HG03520 (cell line): ENCODE results near the gene EIF4G1.
A peak's percentile ranks its signal among the peaks of the same experiment; 100 is the strongest.

Experiments
- ATAC-seq: cut with Tn5 transposase; IDR thresholded peaks from one replicate; pipeline ENCODE4 v1.9.1; 2021; ENCODE audit warnings: mild to moderate bottlenecking, moderate library complexity; ENCODE audit not compliant: unreplicated experiment

The EIF4G1 gene

DNA sequence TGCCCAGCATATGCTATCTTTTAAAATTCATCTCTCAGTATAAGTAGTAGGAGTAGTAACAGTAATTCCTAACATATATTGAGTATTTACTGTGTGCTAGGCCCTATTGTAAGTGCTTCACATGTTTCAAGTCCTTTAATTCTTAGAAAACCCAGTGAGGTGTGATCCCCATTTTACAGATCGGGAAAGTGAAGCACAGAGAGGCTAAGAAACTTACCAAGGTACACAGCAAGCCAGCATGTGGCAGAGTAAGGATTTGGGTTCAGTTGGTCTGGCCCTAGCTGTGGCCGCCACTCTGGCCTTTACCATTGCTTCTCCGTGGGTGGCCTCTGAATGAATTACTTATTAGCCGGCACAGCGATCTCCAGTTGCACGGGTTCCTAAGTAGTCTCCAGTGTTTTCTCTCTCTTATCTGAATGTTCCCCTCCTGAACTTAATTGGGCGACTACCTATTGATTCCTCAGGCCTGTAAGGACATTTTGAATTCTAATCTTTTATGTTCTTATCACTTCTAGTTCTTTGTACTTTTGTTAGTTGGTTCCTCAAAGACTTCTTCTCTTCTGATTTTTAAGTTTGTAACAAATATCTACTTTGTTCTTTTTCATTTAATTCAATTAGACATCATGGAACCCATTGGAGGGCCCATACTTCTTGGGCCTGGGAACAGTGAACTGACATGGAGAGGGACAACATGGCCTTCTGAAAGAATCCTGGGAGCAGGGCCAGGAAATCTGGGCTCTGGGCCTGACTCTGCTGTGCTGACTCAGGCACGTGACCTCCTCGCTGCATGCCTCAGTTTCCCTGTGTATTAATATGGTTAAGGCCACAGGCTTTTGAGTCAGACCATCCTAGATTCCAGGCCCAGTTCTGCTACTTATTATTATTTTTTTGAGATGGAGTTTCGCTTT, 35.4 kb downstream of the EIF4G1 start:
- ATAC-seq = no peak

DNA sequence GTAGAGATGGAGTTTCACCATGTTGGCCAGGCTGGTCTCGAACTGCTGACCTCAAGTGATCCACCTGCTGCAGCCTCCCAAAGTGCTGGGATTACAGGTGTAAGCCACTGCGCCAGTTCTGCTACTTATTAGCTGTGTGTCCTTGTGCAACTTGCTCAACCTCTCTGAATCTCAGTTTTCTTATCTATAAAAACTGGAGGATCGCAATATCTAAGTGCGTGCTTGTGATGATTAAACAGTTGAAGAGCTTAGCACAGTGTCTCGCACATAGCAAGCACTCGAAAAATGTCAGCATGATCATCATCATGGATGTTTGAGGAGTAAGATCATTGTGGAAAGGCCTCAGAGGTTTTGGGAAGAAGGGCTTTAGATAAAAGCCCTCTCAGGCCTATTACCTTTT, 36.2 kb downstream of the EIF4G1 start:
- no peak for ATAC-seq

DNA sequence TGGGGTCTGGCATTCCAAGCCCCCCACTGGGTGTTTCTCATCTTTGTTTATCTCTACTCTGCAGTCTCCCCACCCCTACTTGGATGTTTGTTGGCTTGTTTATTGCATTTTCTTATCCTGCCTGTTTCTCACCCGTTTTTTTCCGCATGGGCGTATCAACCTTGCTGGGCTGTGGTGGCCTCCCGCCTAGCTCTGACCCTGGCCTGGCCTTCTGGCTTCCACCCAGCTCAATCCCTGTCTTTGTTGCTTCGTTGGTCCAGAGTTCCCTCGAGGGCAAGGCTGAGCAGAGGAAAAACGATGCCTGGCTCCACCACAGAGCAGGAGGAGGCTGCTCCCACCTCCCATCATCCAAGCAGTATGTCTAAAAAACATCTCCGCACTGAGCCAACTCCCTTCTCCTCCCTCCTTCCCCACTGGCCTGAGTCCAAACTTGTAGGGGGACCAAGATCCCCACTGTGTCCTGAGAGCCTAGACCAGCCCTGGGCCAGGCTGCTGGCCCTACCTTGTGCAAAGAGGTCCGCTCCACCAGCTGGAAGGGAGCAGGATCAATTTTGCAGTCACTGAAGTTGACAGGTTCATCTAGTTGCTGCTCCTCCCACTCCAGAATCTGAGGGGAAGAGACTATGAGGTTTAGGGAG, 37.2 kb downstream of the EIF4G1 start:
- ATAC-seq = no peak

DNA sequence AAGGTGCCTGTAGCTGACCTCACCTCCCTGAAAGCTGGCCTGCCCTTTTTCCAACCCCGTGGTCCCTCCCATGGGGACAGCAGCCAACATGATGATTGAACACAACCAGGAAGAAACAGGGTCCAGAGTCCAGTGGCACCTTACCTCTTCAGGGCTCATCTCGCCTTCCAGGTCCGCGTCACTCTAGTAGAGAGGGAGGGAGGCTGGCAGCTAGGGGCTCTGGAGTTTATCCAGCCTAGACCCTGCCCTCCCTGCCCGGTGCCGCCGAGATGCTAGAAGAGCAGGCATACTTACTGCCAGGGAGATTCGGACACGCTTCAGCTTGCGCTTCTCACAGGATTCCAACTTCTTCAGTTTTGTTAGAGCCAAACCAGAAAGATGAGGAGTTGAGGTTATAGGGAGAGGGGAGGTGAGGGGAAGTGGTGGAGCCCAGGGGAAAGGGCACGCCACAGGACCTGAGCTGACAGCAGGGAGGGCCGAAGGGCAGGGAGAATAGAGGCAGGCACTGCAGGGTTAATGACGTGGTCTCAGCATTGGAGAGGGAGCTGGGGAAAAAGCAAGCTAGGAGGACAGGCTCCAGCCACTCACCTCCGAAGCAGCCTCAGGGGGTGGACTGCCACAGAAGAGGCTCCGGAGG, 37.9 kb downstream of the EIF4G1 start:
- ATAC-seq = no peak

DNA sequence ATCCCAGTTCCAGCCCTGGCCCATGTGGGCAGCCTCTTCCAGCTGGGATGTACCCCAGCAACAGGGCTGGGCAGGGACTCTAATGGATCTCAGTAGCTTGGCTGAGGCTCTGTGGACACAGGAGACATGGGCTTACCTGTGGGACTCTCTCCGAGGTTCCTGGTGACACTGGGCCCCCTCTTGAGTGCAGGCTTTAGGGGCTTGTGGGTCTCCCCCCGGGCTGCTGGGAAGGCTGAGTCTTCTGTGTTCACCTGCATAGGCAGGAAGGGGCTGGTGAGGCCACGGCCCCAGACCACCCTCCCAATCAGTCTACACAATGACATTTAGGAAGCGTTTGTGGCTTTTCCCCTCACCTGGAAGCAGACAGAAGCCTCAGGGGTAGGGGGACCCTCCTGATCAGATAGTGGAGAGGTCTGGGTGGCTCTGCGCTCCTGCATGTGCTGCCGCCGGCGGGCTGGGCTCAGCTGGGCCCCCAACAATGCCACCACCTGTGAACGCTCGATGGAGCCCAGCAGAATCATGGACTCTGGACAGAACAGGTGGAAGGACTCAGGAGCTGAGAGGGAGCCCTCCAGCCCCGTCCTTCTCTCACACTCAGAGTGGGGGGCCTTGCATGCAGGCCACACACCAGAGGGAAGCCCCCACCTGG, 38.6 kb downstream of the EIF4G1 start:
- no peak for ATAC-seq

DNA sequence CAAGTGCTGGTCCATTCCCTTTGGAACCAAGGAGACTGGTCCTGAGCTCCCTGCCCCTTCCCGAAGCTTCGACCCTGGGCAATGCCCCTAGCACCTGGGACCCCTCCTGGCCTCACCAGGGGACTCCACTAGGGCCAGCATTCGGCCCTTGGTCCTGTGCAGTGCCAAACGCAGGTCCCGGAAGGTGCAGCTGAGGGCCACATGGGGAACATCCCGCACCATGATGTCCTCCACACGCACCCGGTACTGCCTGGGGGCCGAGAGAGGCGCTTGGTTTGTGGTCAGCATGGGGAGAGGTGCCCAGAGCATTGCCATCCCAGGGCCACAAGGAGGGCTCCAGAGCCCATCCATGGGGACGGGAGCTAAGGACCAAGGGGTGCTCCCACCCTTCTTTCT, 39.1 kb downstream of the EIF4G1 start:
- no peak for ATAC-seq

DNA sequence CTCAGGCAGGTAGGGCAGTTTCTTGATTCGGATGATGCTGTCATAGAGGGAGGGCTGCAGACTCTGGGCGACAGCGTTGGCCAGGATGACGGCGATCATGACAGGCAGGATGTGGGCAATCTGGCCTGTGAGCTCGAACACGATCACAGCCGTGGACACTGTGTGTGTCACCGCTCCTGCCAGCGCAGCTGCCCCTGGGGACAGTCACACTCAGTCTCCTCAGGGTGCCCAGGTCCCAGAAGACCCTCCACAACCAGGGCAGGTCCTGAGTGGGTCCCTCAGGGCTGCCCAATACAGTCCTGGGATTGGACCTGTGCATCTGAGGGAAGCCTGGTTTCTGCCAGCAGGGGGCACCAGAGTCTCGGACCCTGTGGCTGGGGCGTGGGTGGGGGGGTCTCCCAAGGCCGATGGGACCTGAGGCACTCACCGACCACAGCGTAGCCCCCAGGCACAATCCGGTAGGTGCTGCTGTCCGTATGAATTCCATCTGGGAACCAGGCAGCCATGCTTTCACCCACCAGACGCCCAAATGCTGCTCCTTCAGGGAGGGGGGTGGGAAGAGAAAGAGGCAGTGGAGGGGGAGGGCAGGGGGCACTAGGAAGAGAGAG, 39.8 kb downstream of the EIF4G1 start:
- no peak for ATAC-seq

DNA sequence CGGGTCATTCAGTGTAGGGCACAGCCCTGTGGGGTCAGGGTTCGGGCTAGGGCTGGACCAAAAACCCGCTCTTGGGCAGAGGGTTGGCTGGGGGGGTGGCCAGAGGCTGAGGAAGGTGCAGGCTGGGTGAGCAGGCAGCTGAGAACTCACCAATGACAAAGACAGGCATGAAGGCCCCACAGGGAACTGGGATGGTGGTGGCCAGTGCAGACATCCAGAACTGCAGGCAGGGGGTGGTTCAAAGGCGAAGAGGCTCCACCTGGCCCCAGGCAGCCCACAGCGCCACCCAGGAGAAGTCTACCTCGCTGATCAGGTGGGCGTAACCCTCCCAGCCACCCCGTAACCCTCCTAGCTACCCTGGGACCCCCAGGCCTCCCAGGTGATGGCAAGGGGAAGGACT, 40.3 kb downstream of the EIF4G1 start:
- no peak for ATAC-seq

DNA sequence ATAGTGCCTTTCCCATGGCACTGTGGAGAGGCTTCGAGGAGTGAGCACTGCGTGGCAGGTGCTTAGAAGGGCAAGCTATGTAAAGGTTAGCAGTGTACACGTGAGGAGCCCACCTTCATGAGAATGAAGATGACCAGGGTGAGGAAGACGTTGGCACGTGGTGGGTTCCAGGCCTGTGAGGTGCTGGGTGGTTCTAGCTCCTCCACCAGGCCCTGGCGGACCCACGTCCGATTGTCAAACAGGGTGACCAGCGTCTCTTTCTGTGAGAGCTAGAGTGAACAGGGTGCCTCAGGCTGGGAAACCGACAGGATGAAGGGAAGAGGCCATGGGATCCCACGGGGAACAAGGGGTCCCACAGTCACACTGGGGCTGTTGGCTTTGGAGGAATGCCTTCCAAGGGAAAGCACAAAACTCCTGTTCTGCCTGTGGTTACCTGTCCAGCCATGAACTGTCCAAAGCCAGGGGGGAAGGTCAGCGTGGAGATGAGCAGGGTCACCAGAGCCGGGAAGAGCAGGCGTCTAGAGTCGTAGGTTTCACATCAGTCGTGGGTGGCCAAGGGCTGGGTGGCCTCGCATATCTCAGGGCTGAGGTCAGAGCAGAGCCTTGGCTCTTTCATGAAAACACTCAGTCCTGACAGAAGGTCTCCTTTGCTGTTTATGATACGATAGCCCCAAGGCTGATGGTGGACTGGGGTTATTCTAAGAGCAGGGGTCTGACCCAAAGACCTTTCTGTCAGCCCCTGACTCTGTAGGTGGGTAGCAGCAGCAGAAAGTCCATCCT, 41.0 kb downstream of the EIF4G1 start:
- no peak for ATAC-seq

DNA sequence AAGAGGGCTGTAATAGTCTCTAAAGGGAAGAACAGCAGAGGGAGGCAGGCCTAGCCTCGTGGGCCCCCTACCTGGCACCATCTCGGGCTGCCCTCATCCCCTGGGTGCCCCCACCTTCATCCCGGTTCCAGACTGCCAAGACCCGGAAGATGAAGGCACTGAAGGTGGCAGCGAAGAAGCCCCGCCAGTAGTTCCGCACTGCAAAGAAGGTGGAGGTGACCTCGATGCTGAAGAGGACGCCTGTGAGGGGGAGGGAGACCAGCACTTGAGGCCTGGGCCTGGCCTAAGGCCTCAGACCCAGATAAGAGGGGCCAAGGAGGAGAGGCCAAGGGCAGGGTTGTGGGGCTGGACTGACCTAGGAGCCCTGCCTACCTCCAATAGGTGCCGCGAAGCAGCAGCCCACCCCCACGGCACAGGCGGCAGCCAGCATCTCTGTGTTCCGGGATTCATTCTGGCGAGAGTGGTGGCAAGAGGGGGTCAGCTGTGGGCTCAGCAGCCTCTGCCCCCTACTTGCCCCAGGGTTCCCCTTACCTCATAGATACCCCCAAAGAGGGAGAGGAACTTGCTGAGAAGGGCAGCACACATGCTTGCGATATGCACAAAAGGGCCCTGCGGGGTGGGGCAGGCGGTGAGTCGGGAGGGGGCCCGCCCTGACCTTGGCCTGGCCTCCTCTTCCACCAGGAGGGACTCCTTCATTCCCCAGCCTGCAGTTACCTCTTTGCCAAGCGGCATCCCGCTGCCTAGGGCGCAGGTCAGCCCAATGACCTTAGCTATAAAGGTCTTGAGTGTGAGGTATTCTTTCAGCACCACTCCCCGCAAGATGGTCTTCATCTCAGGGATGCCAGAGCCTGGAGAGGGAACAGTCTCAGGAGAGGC, 43.1 kb downstream of the EIF4G1 start:
- ATAC-seq = no peak

DNA sequence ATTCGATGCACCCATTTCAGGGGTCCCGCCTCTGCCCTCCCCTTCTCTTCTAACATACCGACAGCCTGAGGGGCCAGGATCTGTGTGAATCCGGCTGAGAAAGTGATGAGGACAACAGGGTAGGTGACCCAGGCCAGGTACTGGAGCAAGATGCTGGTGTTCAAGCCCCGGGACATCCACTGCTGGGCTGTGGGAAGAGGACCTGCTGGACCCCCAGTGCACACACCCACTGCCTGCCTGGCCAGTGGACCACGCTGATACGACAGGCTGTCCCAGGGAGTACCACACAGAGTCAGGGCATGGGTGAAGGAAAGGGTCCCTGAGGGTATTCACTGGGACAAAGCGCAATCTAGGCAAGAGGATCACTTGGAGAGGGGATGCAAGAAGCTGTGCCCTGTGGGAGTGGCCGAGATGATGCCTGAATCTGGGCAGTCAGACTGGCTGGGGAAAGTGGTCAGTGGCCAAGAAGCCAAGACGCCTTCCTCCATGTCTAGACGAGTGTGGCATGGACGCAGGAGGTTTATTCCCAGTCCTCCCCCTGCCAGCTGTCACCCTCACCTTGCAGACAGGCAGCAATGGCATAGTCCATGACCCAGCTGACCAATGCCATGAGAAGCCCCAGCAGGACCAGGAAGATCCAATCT, 43.8 kb downstream of the EIF4G1 start:
- no peak for ATAC-seq

DNA sequence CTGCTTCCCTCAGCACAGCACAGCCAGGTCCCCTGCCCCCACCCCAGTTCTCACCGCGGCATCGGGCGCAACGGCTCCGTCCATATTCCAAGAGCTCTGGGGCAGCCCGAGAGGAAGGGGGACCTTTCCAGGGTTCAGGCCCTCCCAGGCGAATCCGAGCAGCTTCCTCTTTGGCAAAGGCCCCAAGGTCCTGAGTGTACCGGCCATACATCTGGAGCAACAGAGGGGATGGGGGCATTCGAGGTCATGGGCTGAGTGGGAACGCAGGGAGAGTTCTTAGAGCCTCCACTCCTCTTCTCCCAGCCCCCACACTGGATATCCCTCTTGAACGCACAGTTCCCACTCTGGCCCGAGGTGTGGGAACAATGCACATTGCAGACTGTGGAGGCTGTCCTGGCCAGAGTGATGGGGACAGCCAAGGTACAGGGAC, 44.5 kb downstream of the EIF4G1 start:
- ATAC-seq = no peak

DNA sequence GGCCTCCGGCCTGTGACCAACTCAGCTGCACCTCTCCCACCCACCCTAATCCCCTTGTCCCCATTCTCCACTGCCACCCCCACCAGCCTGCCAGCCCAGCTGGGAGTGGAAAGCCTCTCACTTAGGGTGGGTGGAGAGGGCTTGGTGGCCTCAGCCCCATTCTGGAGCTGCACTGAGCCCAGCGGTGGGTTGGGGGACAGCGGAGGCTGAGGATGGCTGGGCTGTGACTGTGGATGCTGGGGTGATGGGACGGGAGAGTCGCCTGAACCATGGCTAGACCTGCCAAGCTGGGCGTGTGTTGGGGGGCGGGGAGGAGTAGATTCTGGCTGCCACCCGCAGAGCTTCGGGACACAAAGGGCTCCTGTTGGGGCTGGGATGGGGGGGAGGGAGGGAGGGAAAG, 45.2 kb downstream of the EIF4G1 start:
- ATAC-seq = no peak

DNA sequence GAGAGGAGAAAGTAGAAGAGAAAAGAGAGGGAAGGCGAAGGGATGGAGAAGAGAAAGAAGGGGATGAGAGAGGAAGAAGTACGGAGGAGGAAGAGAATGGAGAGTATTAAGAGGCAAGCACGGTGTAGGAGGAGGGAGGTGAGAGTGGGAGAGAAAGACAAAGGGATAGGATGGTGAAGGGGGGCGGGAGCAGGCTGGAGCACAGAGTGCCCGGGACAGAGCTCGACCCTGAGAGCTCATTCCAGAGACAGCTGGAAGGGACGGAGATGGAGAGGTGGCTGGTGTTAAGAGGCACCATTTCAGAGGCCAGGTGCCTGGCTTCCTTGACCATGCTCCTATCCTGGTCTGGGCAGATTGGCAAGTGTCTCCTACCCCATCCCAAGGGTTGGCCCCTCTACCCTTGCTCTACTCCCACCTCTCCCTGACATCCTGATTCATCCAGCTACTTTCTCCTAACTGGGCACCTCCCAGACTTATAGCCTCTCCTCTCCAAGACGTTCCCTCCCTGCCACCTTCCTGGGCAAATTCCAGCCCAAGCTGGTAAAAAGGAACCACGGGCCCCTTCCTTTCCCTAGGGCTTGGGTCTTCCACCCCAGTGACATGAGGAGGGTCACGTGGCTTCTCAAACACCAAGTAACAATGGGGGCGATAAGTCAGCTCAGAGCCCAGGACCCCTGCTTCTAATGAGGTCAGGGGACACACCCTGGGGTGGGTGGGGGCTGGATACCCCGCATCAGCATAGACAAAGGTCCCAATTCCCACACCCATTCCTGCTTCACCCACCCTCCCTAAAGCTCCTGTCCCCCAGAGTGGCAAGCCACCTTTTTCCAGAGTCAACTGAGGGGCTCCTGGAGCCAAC, 45.9 kb downstream of the EIF4G1 start:
- ATAC-seq = no peak

DNA sequence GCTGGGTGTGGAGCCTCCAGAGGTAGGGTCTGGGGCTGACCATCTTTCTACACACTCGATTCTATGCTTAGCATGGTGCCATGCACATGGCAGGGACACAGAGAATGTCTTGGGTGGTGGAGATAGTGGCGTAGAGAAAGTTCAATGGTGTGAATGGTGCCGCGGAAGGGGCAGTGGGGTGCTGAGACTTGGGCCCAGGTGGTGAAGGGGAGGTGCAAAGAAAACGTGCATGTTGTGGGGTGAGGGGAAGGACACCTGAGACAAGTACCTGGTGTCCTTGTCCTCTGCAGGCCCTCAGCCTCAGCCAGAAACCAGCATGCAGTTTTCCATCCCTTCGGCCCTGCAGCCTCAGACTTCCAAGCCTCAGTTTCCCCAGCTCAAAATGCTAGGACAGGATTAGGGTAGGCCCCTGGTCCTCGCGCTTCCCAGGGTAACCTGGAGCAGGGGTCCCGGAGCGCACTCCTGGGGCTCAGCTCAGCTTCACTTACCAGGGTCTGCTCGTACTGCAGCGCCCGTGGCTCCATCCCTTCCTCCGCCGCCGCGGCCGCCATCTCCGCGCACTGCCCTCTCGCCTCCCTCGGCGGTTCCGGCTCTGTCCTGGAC, 46.6 kb downstream of the EIF4G1 start:
- ATAC-seq = peak; percentile 1

DNA sequence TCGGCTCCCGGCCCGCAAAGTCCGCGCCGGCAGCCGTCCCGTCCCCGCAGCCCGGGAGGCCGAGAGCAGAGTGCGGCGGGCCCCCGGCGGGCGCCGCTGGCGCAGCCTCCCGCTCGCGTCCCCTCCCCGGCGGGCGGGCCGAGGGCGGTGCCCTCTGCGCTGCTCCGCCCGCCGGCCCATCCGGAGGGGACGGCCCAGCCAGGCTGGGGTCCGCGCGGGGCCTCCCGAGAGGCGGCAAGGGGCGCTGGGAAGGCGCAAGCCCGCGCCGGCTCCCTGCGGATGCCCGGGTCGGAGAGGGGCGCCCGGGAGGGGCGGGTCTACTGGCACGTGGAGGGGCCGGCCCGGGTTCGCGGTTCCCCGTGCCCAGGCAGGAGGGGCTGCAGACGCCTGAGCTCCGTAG, 47.1 kb downstream of the EIF4G1 start, which contains the start of the genes CLCN2 and POLR2H:
Gene CLCN2, minus strand, starts transcription at position 74 of the 400 bp plus-strand sequence. CDS start 126 bp downstream, outside the sequence.
Gene POLR2H, plus strand, starts transcription at position 179 of the 400 bp plus-strand sequence. CDS start 1,783 bp downstream, outside the sequence.
- peak; percentile 28 for ATAC-seq
